Smooth muscle cell (in vitro differentiated cells): Measurements from ENCODE around the gene FAM50A. TPM values are rescaled to one million over a fixed set of nuclear protein-coding genes. Genes with fewer than 3 reads are reported as not detected.

Experiments
- DNase-seq: peaks from one replicate; lab custom pipeline; 2025; ENCODE audit not compliant: unreplicated experiment; lab: John Stamatoyannopoulos, UW
- H2AFZ ChIP-seq: fragments of 200-600 bp; sonication (generic); 2 replicates; pipeline ENCODE4 v1.6.0; 2016; ENCODE audit warnings: antibody characterized with exemption, low read depth, mild to moderate bottlenecking
- H3F3A ChIP-seq: fragments of 200-600 bp; sonication (generic); 2 replicates; pipeline ENCODE4 v1.6.0; 2017; ENCODE audit warnings: antibody characterized with exemption, low read depth
- H3K27ac ChIP-seq: fragments of 200-600 bp; sonication (generic); 2 replicates; pipeline ENCODE4 v1.5.1; 2016; ENCODE audit warnings: low read depth, mild to moderate bottlenecking
- H3K27me3 ChIP-seq: fragments of 200-600 bp; sonication (generic); 2 replicates; pipeline ENCODE4 v1.6.1; 2016; ENCODE audit warnings: low read depth, mild to moderate bottlenecking
- H3K36me3 ChIP-seq: fragments of 200-600 bp; sonication (generic); 2 replicates; pipeline ENCODE4 v1.5.1; 2016; ENCODE audit warnings: low read depth
- H3K4me1 ChIP-seq: fragments of 200-600 bp; sonication (generic); 2 replicates; pipeline ENCODE4 v1.5.1; 2016; ENCODE audit warnings: low read depth
- H3K4me2 ChIP-seq: fragments of 200-600 bp; sonication (generic); 2 replicates; pipeline ENCODE4 v1.6.0; 2016; ENCODE audit warnings: mild to moderate bottlenecking
- H3K4me3 ChIP-seq: fragments of 200-600 bp; sonication (generic); 2 replicates; pipeline ENCODE4 v1.5.1; 2016; ENCODE audit warnings: mild to moderate bottlenecking
- H3K79me2 ChIP-seq: fragments of 200-600 bp; sonication (generic); 2 replicates; pipeline ENCODE4 v1.6.0; 2016; ENCODE audit warnings: low read depth, mild to moderate bottlenecking
- H3K9ac ChIP-seq: fragments of 200-600 bp; sonication (generic); 2 replicates; pipeline ENCODE4 v1.6.0; 2016; ENCODE audit warnings: low read depth
- H3K9me3 ChIP-seq: fragments of 200-600 bp; sonication (generic); replicated peaks from 2 replicates; pipeline ENCODE4 v1.5.1; 2016; ENCODE audit warnings: low read depth
- H4K20me1 ChIP-seq: fragments of 200-600 bp; sonication (generic); 2 replicates; pipeline ENCODE4 v1.6.0; 2016; ENCODE audit warnings: low read depth
- CTCF ChIP-seq: fragments of 200-600 bp; sonication (generic); IDR thresholded peaks from 2 replicates; pipeline ENCODE4 v1.5.1; 2017; ENCODE audit warnings: borderline replicate concordance, mild to moderate bottlenecking, antibody characterized with exemption; ENCODE audit not compliant: insufficient read depth, poor library complexity, severe bottlenecking
- WGBS: methylation state at CpG from one replicate; pipeline ENCODE4 v1.1.7; 2016; ENCODE audit warnings: low lambda C conversion rate; 5-methylcytosine and 5-hydroxymethylcytosine counted together
- polyA plus RNA-seq: library from polyadenylated mRNA; unstranded; fragments of >200 nt; fragmentation: Nextera tagmentation; extraction: Ambion mirVana; gene quantifications from 2 replicates; pipeline ENCODE4 v1.2.1, GENCODE V29; 2016
- total RNA-seq: library from RNA; depleted of rRNA; stranded (reverse); fragments of >200 nt; gene quantifications from 2 replicates; pipeline ENCODE4 v1.2.3, GENCODE V29; 2014

The FAM50A gene
- total and polyA plus RNA-seq, 2 experiments from 2014 or later: 46.0 to 183 TPM

- H3K4me3 ChIP-seq: no peak overlapping the region
- H3K27me3 ChIP-seq: no peaks in the 10 kb centered on the region
- no peaks in the 10 kb centered on the region for H3K9me3 ChIP-seq
- WGBS: 68% methylated on average over 6 of the region's 6 CpGs
- no peak for TF ChIP-seq CTCF
- no peak overlapping the region for H2AFZ ChIP-seq
- H3K4me1 ChIP-seq: no peaks in the 10 kb centered on the region
- no peaks in the 10 kb centered on the region for H3F3A ChIP-seq
- H3K36me3 ChIP-seq: no peaks in the 10 kb centered on the region
- H3K27ac ChIP-seq: no peak overlapping the region
- DNase-seq: no peak
- H3K79me2 ChIP-seq: peaks cover 15% of the 10 kb centered on the region
- H3K4me2 ChIP-seq: no peak overlapping the region
- no peak overlapping the region for H3K9ac ChIP-seq
- H4K20me1 ChIP-seq: no peaks in the 10 kb centered on the region
These were observed 13.5 kb upstream of the FAM50A start for GRCh38 chrX:154430479-154430878.

- H3K4me3 ChIP-seq: no peak overlapping the region
- TF ChIP-seq CTCF: no peak
- no peak for DNase-seq
- no peaks in the 10 kb centered on the region for H3K9me3 ChIP-seq
- no peaks in the 10 kb centered on the region for H3F3A ChIP-seq
- no peaks in the 10 kb centered on the region for H3K4me1 ChIP-seq
- WGBS: 78% methylated on average over 7 of the region's 7 CpGs
- no peak overlapping the region for H2AFZ ChIP-seq
- H3K27ac ChIP-seq: no peak overlapping the region
- peaks cover 15% of the 10 kb centered on the region for H3K79me2 ChIP-seq
- no peaks in the 10 kb centered on the region for H3K27me3 ChIP-seq
- H3K36me3 ChIP-seq: no peaks in the 10 kb centered on the region
- no peak overlapping the region for H3K4me2 ChIP-seq
- no peak overlapping the region for H3K9ac ChIP-seq
- H4K20me1 ChIP-seq: no peaks in the 10 kb centered on the region
These were observed 13.0 kb upstream of the FAM50A start for GRCh38 chrX:154430916-154431315.

- no peaks in the 10 kb centered on the region for H3K4me1 ChIP-seq
- H3K9ac ChIP-seq: no peak overlapping the region
- H3F3A ChIP-seq: no peaks in the 10 kb centered on the region
- WGBS: 73% methylated on average over 5 of the region's 5 CpGs
- no peak overlapping the region for H3K4me3 ChIP-seq
- no peak overlapping the region for H2AFZ ChIP-seq
- H3K27me3 ChIP-seq: no peaks in the 10 kb centered on the region
- H3K4me2 ChIP-seq: no peak overlapping the region
- H3K27ac ChIP-seq: no peak overlapping the region
- DNase-seq: no peak
- no peak for TF ChIP-seq CTCF
- no peaks in the 10 kb centered on the region for H4K20me1 ChIP-seq
- no peaks in the 10 kb centered on the region for H3K9me3 ChIP-seq
- no peaks in the 10 kb centered on the region for H3K36me3 ChIP-seq
- peaks cover 15% of the 10 kb centered on the region for H3K79me2 ChIP-seq
These were observed 12.6 kb upstream of the FAM50A start for GRCh38 chrX:154431341-154431740.

- Histone ChIP-seq H2AFZ (no peak overlapping the region), H3K27ac (no peak overlapping the region), H3K9me3 (no peaks in the 10 kb centered on the region), H3K36me3 (no peaks in the 10 kb centered on the region), H3F3A (no peaks in the 10 kb centered on the region), H3K79me2 (peaks cover 16% of the 10 kb centered on the region), H3K4me2 (no peak overlapping the region), H3K9ac (no peak overlapping the region), H3K4me3 (no peak overlapping the region), H3K4me1 (no peaks in the 10 kb centered on the region), H4K20me1 (no peaks in the 10 kb centered on the region), H3K27me3 (no peaks in the 10 kb centered on the region)
- DNase-seq: no peak
- TF ChIP-seq CTCF: no peak
- 93% methylated on average over 8 of the region's 8 CpGs for WGBS
These were observed 11.7 kb upstream of the FAM50A start for GRCh38 chrX:154432210-154432609.
